Measurements from ENCODE around the gene ADCY2. TPM values are rescaled to one million over a fixed set of nuclear protein-coding genes. Genes with fewer than 3 reads are reported as not detected.

The ADCY2 gene
- total RNA-seq, 5 donors from 2014 or later (not counting 1 experiment from before 2014, with no cell fraction given), result 0.23 to 0.32 TPM; not detected in 3

- no peaks in the 10 kb centered on the region for H3K4me1 ChIP-seq (ENCODE audit: control insufficient read depth in 1 of 2, extremely low read depth in 1 of 2, insufficient read depth in 2 of 2, low read length in 2 of 2)
- H3K4me3 ChIP-seq (ENCODE audit: control insufficient read depth in 1 of 2, extremely low read depth in 1 of 2, low read length in 1 of 2), result no peak overlapping the region
- H3K4me3 Mint-ChIP-seq, result no peak overlapping the region
- no peaks in the 10 kb centered on the region for H3K9me3 Mint-ChIP-seq
- H3K9me3 ChIP-seq, result no peaks in the 10 kb centered on the region
- H3K36me3 Mint-ChIP-seq, result no peaks in the 10 kb centered on the region
- H3K27me3 ChIP-seq (replicated peaks in 1 of 2; ENCODE audit: control insufficient read depth in 2 of 2, extremely low read depth in 1 of 2, insufficient read depth in 2 of 2, low read length in 1 of 2), result peaks cover 0 to 9% of the 10 kb centered on the region in 2 experiments
- no peak overlapping the region for H3K27ac ChIP-seq (ENCODE audit: low read length)
- no peak for DNase-seq
- CTCF ChIA-PET, result no interaction called here
- H3K27me3 Mint-ChIP-seq, result peaks cover 32 to 40% of the 10 kb centered on the region in 2 donors
- no peaks in the 10 kb centered on the region for H3K36me3 ChIP-seq (ENCODE audit: control insufficient read depth in 2 of 2, extremely low read depth in 1 of 2, insufficient read depth in 1 of 2, low read length in 1 of 2)
- WGBS (ENCODE audit: insufficient coverage), result 6% methylated on average over 3 of the region's 4 CpGs
- no peak for ATAC-seq (replicated peaks in 1 of 4)
- H3K27ac Mint-ChIP-seq, result no peak overlapping the region
- POLR2A ChIA-PET, result no interaction called here
- no peaks in the 10 kb centered on the region for H3K4me1 Mint-ChIP-seq
Measured at GRCh38 chr5:7756453-7756852, 360.5 kb downstream of the ADCY2 start.

GRCh38 chr5:7759257-7759871, 363.4 kb downstream of the ADCY2 start:
- peaks cover 0 to 13% of the 10 kb centered on the region in 2 experiments for H3K27me3 ChIP-seq (replicated peaks in 1 of 2; ENCODE audit: control insufficient read depth in 2 of 2, extremely low read depth in 1 of 2, insufficient read depth in 2 of 2, low read length in 1 of 2)
- DNase-seq (no peak), ATAC-seq (replicated peaks in 1 of 4) (no peak)
- H3K4me3 ChIP-seq (ENCODE audit: control insufficient read depth in 1 of 2, extremely low read depth in 1 of 2, low read length in 1 of 2), result no peak overlapping the region
- no peaks in the 10 kb centered on the region for H3K4me1 ChIP-seq (ENCODE audit: control insufficient read depth in 1 of 2, extremely low read depth in 1 of 2, insufficient read depth in 2 of 2, low read length in 2 of 2)
- peaks cover 35 to 36% of the 10 kb centered on the region in 2 donors for H3K27me3 Mint-ChIP-seq
- 69% methylated on average over 3 of the region's 8 CpGs for WGBS (ENCODE audit: insufficient coverage)
- no peak overlapping the region for H3K4me3 Mint-ChIP-seq
- CTCF ChIA-PET, result no interaction called here
- no peaks in the 10 kb centered on the region for H3K4me1 Mint-ChIP-seq
- no peaks in the 10 kb centered on the region for H3K9me3 Mint-ChIP-seq
- POLR2A ChIA-PET, result no interaction called here
- H3K9me3 ChIP-seq, result no peaks in the 10 kb centered on the region
- no peak overlapping the region for H3K27ac Mint-ChIP-seq
- no peak overlapping the region for H3K27ac ChIP-seq (ENCODE audit: low read length)
- H3K36me3 ChIP-seq (ENCODE audit: control insufficient read depth in 2 of 2, extremely low read depth in 1 of 2, insufficient read depth in 1 of 2, low read length in 1 of 2), result no peaks in the 10 kb centered on the region
- H3K36me3 Mint-ChIP-seq, result no peaks in the 10 kb centered on the region

- no peaks in the 10 kb centered on the region for H3K4me1 Mint-ChIP-seq
- CTCF ChIA-PET, result no interaction called here
- POLR2A ChIA-PET, result no interaction called here
Measured at GRCh38 chr5:7759951-7760580, 364.1 kb downstream of the ADCY2 start.

GRCh38 chr5:7762267-7762666, 366.3 kb downstream of the ADCY2 start:
- Histone ChIP-seq H3K4me3 (ENCODE audit: control insufficient read depth in 1 of 2, extremely low read depth in 1 of 2, low read length in 1 of 2) (no peak overlapping the region), H3K36me3 (ENCODE audit: control insufficient read depth in 2 of 2, extremely low read depth in 1 of 2, insufficient read depth in 1 of 2, low read length in 1 of 2) (no peaks in the 10 kb centered on the region), H3K27ac (ENCODE audit: low read length) (no peak overlapping the region), H3K27me3 (replicated peaks in 1 of 2; ENCODE audit: control insufficient read depth in 2 of 2, extremely low read depth in 1 of 2, insufficient read depth in 2 of 2, low read length in 1 of 2) (peaks cover 0 to 9% of the 10 kb centered on the region in 2 experiments), H3K4me1 (ENCODE audit: control insufficient read depth in 1 of 2, extremely low read depth in 1 of 2, insufficient read depth in 2 of 2, low read length in 2 of 2) (no peaks in the 10 kb centered on the region), H3K9me3 (no peaks in the 10 kb centered on the region)
- Mint-ChIP-seq H3K36me3 (no peaks in the 10 kb centered on the region), H3K4me1 (no peaks in the 10 kb centered on the region), H3K4me3 (no peak overlapping the region), H3K9me3 (no peaks in the 10 kb centered on the region), H3K27ac (no peak overlapping the region), H3K27me3 (peaks cover 27 to 50% of the 10 kb centered on the region in 2 donors)
- no peak for ATAC-seq (replicated peaks in 1 of 4)
- ChIA-PET POLR2A (interaction anchor here in 1 of 2 donors (0.6 kb wide), 1 partner anchor 522 kb away, joined by 3 read pairs; no protein-coding TSS in a partner anchor), CTCF (no interaction called here)
- DNase-seq, result no peak
- 90% methylated on average over 1 of the region's 2 CpGs for WGBS (ENCODE audit: insufficient coverage)

More at GRCh38 chr5:7759951-7760580, 364.1 kb downstream of the ADCY2 start:
- no peak for ATAC-seq (replicated peaks in 1 of 4)
- H3K27me3 ChIP-seq (replicated peaks in 1 of 2; ENCODE audit: control insufficient read depth in 2 of 2, extremely low read depth in 1 of 2, insufficient read depth in 2 of 2, low read length in 1 of 2), result peaks cover 0 to 10% of the 10 kb centered on the region in 2 experiments
- no peaks in the 10 kb centered on the region for H3K9me3 ChIP-seq
- 80% methylated on average over 7 of the region's 8 CpGs for WGBS (ENCODE audit: insufficient coverage)
- H3K4me3 Mint-ChIP-seq, result no peak overlapping the region
- peaks cover 28 to 38% of the 10 kb centered on the region in 2 donors for H3K27me3 Mint-ChIP-seq
- H3K27ac Mint-ChIP-seq, result no peak overlapping the region
- no peaks in the 10 kb centered on the region for H3K9me3 Mint-ChIP-seq
- H3K36me3 Mint-ChIP-seq, result no peaks in the 10 kb centered on the region
- no peak for DNase-seq
- H3K4me1 ChIP-seq (ENCODE audit: control insufficient read depth in 1 of 2, extremely low read depth in 1 of 2, insufficient read depth in 2 of 2, low read length in 2 of 2), result no peaks in the 10 kb centered on the region
- H3K36me3 ChIP-seq (ENCODE audit: control insufficient read depth in 2 of 2, extremely low read depth in 1 of 2, insufficient read depth in 1 of 2, low read length in 1 of 2), result no peaks in the 10 kb centered on the region
- no peak overlapping the region for H3K27ac ChIP-seq (ENCODE audit: low read length)
- no peak overlapping the region for H3K4me3 ChIP-seq (ENCODE audit: control insufficient read depth in 1 of 2, extremely low read depth in 1 of 2, low read length in 1 of 2)

- ATAC-seq (replicated peaks in 1 of 4) (no peak), DNase-seq (no peak)
- Histone ChIP-seq H3K4me3 (ENCODE audit: control insufficient read depth in 1 of 2, extremely low read depth in 1 of 2, low read length in 1 of 2) (no peak overlapping the region), H3K9me3 (no peaks in the 10 kb centered on the region), H3K4me1 (ENCODE audit: control insufficient read depth in 1 of 2, extremely low read depth in 1 of 2, insufficient read depth in 2 of 2, low read length in 2 of 2) (no peaks in the 10 kb centered on the region), H3K27ac (ENCODE audit: low read length) (no peak overlapping the region), H3K36me3 (ENCODE audit: control insufficient read depth in 2 of 2, extremely low read depth in 1 of 2, insufficient read depth in 1 of 2, low read length in 1 of 2) (no peaks in the 10 kb centered on the region), H3K27me3 (replicated peaks in 1 of 2; ENCODE audit: control insufficient read depth in 2 of 2, extremely low read depth in 1 of 2, insufficient read depth in 2 of 2, low read length in 1 of 2) (peaks cover 0 to 9% of the 10 kb centered on the region in 2 experiments)
- Mint-ChIP-seq H3K36me3 (no peaks in the 10 kb centered on the region), H3K9me3 (no peaks in the 10 kb centered on the region), H3K27ac (no peak overlapping the region), H3K4me3 (no peak overlapping the region), H3K4me1 (no peaks in the 10 kb centered on the region), H3K27me3 (peaks cover 19 to 48% of the 10 kb centered on the region in 2 donors)
- ChIA-PET CTCF (no interaction called here), POLR2A (no interaction called here)
- 83% methylated on average over 5 of the region's 9 CpGs for WGBS (ENCODE audit: insufficient coverage)
Measured at GRCh38 chr5:7763621-7764072, 367.7 kb downstream of the ADCY2 start.

GRCh38 chr5:7764452-7764851, 368.5 kb downstream of the ADCY2 start:
- no peaks in the 10 kb centered on the region for H3K9me3 ChIP-seq
- WGBS (ENCODE audit: insufficient coverage), result no CpG with 5 or more reads among the region's 1 CpG
- no peak for ATAC-seq (replicated peaks in 1 of 4)
- no peaks in the 10 kb centered on the region for H3K36me3 Mint-ChIP-seq
- H3K27me3 Mint-ChIP-seq, result peaks cover 17 to 46% of the 10 kb centered on the region in 2 donors
- no peak overlapping the region for H3K27ac ChIP-seq (ENCODE audit: low read length)
- DNase-seq, result no peak
- H3K36me3 ChIP-seq (ENCODE audit: control insufficient read depth in 2 of 2, extremely low read depth in 1 of 2, insufficient read depth in 1 of 2, low read length in 1 of 2), result no peaks in the 10 kb centered on the region
- ChIA-PET POLR2A (no interaction called here), CTCF (no interaction called here)
- H3K27ac Mint-ChIP-seq, result no peak overlapping the region
- no peak overlapping the region for H3K4me3 ChIP-seq (ENCODE audit: control insufficient read depth in 1 of 2, extremely low read depth in 1 of 2, low read length in 1 of 2)
- no peaks in the 10 kb centered on the region for H3K4me1 Mint-ChIP-seq
- H3K4me3 Mint-ChIP-seq, result no peak overlapping the region
- H3K9me3 Mint-ChIP-seq, result no peaks in the 10 kb centered on the region
- H3K27me3 ChIP-seq (replicated peaks in 1 of 2; ENCODE audit: control insufficient read depth in 2 of 2, extremely low read depth in 1 of 2, insufficient read depth in 2 of 2, low read length in 1 of 2), result peaks cover 0 to 4% of the 10 kb centered on the region in 2 experiments
- H3K4me1 ChIP-seq (ENCODE audit: control insufficient read depth in 1 of 2, extremely low read depth in 1 of 2, insufficient read depth in 2 of 2, low read length in 2 of 2), result no peaks in the 10 kb centered on the region

Measured in T-cell (primary cell).